ENCODE data around the gene CHD3. TPM values are rescaled to one million over a fixed set of nuclear protein-coding genes. Genes with fewer than 3 reads are reported as not detected.
A peak's percentile ranks its signal among the peaks of the same experiment; 100 is the strongest.

The CHD3 gene
- total RNA-seq, 4 donors from 2014 or later = 56.7 to 134 (median 120) TPM

DNA sequence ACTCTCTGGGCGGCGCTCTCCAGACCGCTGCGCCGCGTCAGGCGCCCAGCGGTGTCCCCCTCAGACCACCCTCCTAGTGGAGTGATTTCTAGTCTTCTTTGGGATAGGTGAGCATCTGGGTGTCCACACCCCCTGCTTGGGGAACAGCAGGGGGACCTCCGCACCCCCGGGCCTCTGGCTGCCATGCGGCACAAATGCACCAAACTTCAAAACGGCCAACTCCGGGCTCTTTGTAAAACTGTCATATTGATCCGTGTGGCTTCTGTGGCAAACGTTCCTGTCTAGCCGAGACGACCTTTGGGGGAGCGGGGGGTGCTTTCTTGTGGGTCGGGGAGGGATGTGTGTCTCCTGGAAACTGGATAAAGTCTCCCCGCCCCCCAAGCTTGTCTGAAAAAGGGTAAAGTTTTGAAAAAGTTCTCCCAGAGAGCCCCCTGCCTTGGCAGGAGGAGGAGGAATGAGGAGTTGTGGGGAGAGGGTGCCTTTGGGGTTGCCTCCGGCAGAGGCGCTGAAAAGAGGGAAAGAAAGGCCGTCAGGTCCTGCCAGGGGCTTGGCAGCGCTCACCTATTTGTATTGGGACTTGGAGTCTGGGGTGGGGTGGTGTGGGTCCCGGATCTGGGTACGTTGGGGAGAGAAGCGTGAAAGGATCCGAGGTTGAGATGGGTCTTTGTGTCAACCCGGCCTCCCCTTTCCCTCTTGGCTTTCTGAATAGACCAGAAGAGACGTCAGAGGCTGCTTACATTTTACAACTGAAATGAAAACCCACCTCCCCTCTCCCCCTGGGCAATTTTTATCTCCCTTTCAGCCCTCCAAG is 2.2 kb upstream of the CHD3 start:
- TF ChIP-seq CTCF (IDR thresholded peaks at IDR 0.05) (peak in 3 of 4 experiments; percentile 4 to 5 (median 5)), EP300 (IDR thresholded peaks at IDR 0.05) (no peak)
- H3K4me3 ChIP-seq = peak overlapping the region; percentile 67 to 86
- no peaks in the 10 kb centered on the region for H3K9me3 ChIP-seq
- H3K36me3 ChIP-seq = peaks cover 0 to 9% of the 10 kb centered on the region in 2 donors
- H3K4me1 ChIP-seq = peaks cover 6 to 87% (median 48%) of the 10 kb centered on the region in 3 donors
- ATAC-seq = no peak
- H3K27ac ChIP-seq = peak overlapping the region; percentile 59 to 97 (median 91)
- no peaks in the 10 kb centered on the region for H3K27me3 ChIP-seq
- WGBS, 2 donors (ENCODE audit: low coverage in 1 of 2) = 0 to 2% methylated on average over 1 to 13 of the region's 30 CpGs

GRCh38 chr17:7887038-7887481 is 1.5 kb upstream of the CHD3 start:
- Histone ChIP-seq H3K27ac (peak overlapping the region; percentile 59 to 97 (median 91)), H3K27me3 (no peaks in the 10 kb centered on the region), H3K9me3 (no peaks in the 10 kb centered on the region), H3K4me1 (peaks cover 6 to 81% (median 43%) of the 10 kb centered on the region in 3 donors), H3K36me3 (peaks cover 0 to 15% of the 10 kb centered on the region in 2 donors), H3K4me3 (peak overlapping the region; percentile 4 to 67)
- no peak for ATAC-seq
- WGBS, 2 donors (ENCODE audit: low coverage in 1 of 2) = 4 to 6% methylated on average over 8 of the region's 8 CpGs
- TF ChIP-seq CTCF (IDR thresholded peaks at IDR 0.05) (no peak), EP300 (IDR thresholded peaks at IDR 0.05) (no peak), POLR2AphosphoS5 (IDR thresholded peaks at IDR 0.05) (no peak), POLR2A (IDR thresholded peaks at IDR 0.05) (no peak)

- peak overlapping the region; percentile 4 to 67 for H3K4me3 ChIP-seq
- peak; percentile 89 for ATAC-seq
- H3K36me3 ChIP-seq = peaks cover 0 to 19% of the 10 kb centered on the region in 2 donors
- 1 to 5% methylated on average over 3 to 21 of the region's 35 CpGs for WGBS, 2 donors (ENCODE audit: low coverage in 1 of 2)
- TF ChIP-seq CTCF (IDR thresholded peaks at IDR 0.05) (no peak), EP300 (IDR thresholded peaks at IDR 0.05) (no peak), POLR2A (IDR thresholded peaks at IDR 0.05) (peak; percentile 7 to 17), POLR2AphosphoS5 (IDR thresholded peaks at IDR 0.05) (peak; percentile 53)
- peaks cover 6 to 75% (median 41%) of the 10 kb centered on the region in 3 donors for H3K4me1 ChIP-seq
- H3K27me3 ChIP-seq = no peaks in the 10 kb centered on the region
- H3K27ac ChIP-seq = peak overlapping the region; percentile 30 to 97 (median 91)
- H3K9me3 ChIP-seq = no peaks in the 10 kb centered on the region
Observed at GRCh38 chr17:7887482-7888183, 956 bp upstream of the CHD3 start.

DNA sequence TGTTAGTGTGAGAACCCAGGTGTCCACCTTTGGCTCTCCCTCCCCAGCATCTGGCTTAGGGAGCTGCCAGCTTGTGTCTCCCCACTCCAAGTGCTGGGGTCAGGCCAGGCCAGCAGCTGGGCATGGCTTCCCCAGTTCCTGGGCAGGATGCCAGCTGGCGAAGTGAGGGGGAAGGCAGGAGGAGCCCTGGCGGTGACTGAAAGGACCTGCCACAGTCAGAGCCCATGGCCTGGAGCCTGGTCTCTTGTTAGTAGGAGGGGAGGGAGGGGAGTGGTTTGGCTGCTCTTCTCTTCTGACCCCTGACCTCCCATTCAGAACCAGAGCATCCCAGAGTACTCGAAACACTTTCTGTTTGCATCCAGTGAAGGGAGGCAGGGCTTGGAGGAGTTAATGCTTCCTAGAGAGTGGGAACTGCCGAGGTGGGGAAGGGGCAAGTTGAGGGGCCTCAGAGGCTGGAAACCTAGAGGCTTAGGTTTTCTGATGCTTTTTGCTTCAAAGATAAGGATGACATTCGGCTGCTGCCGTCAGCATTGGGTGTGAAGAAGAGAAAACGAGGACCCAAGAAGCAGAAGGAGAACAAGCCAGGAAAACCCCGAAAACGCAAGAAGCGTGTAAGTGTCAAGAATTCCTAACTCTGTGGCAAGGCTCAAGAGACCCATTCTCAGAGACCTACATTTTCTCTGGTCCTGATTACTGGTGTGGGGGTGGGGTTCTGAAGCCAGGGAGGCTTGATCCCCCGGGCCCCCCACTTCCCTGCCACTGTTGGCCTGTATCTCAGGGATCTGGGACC is 772 bp downstream of the CHD3 start:
- 12 to 17% methylated on average over 7 of the region's 11 CpGs for WGBS, 2 donors (ENCODE audit: low coverage in 1 of 2)
- H3K36me3 ChIP-seq = peaks cover 0 to 36% of the 10 kb centered on the region in 2 donors
- peaks cover 6 to 59% (median 39%) of the 10 kb centered on the region in 3 donors for H3K4me1 ChIP-seq
- peak overlapping the region; percentile 30 to 97 (median 91) for H3K27ac ChIP-seq
- no peaks in the 10 kb centered on the region for H3K9me3 ChIP-seq
- H3K4me3 ChIP-seq = peak overlapping the region in 1 of 2 donors; percentile 26
- H3K27me3 ChIP-seq = no peaks in the 10 kb centered on the region
- no peak for TF ChIP-seq EP300 (IDR thresholded peaks at IDR 0.05)
- TF ChIP-seq CTCF (IDR thresholded peaks at IDR 0.05) = peak in 3 of 4 experiments; percentile 55 to 84 (median 79)
- TF ChIP-seq POLR2AphosphoS5 (IDR thresholded peaks at IDR 0.05) = peak; percentile 99
- TF ChIP-seq POLR2A (IDR thresholded peaks at IDR 0.05) = no peak
- ATAC-seq = peak; percentile 79
